ENCODE data around the gene AARS2. TPM values are rescaled to one million over a fixed set of nuclear protein-coding genes. Genes with fewer than 3 reads are reported as not detected.
"Not testable (repeated sequence)": the region's sequence is repeated elsewhere in the genome, so short reads cannot be mapped to it uniquely, and the experiment has no call there.

AARS2 gene
- total RNA-seq, 4 donors from 2014 or later = 14.2 to 23.1 (median 17.7) TPM

DNA sequence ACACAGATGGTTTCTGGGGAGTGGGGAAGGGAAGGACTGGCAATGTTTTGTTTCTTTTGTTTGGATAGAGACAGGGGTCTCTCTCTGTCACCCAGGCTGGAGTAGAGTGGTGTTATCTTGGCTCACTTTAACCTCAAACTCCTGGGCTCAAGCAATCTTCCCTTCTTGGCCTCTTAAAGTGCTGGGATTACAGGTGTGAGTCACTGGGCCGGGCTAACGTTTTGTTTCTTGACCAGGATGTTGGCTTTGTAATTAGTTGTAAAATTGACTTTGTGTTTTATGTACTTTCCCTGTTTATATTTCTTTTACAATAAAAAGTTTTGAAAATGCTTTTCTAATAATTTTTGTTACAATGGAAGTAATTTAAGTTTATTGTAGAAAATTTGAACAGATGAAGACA, 40.2 kb upstream of the AARS2 start:
- Histone ChIP-seq H3K4me3 (no peak overlapping the region), H3K27me3 (no peaks in the 10 kb centered on the region), H3K27ac (no peak overlapping the region), H3K4me1 (no peaks in the 10 kb centered on the region), H3K9me3 (peaks cover 0 to 6% (median 0%) of the 10 kb centered on the region in 4 donors), H3K36me3 (no peaks in the 10 kb centered on the region)
- DNase-seq (ENCODE audit: low spot score in 2 of 2) = no peak
- TF ChIP-seq, protein P1, sequence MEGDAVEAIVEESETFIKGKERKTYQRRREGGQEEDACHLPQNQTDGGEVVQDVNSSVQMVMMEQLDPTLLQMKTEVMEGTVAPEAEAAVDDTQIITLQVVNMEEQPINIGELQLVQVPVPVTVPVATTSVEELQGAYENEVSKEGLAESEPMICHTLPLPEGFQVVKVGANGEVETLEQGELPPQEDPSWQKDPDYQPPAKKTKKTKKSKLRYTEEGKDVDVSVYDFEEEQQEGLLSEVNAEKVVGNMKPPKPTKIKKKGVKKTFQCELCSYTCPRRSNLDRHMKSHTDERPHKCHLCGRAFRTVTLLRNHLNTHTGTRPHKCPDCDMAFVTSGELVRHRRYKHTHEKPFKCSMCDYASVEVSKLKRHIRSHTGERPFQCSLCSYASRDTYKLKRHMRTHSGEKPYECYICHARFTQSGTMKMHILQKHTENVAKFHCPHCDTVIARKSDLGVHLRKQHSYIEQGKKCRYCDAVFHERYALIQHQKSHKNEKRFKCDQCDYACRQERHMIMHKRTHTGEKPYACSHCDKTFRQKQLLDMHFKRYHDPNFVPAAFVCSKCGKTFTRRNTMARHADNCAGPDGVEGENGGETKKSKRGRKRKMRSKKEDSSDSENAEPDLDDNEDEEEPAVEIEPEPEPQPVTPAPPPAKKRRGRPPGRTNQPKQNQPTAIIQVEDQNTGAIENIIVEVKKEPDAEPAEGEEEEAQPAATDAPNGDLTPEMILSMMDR (IDR thresholded peaks at IDR 0.05) = no peak
- TF ChIP-seq EP300 (IDR thresholded peaks at IDR 0.05) (no peak), POLR2A (IDR thresholded peaks at IDR 0.05) (no peak)
- WGBS, 2 donors = 61 to 69% methylated on average over 2 of the region's 2 CpGs

DNA sequence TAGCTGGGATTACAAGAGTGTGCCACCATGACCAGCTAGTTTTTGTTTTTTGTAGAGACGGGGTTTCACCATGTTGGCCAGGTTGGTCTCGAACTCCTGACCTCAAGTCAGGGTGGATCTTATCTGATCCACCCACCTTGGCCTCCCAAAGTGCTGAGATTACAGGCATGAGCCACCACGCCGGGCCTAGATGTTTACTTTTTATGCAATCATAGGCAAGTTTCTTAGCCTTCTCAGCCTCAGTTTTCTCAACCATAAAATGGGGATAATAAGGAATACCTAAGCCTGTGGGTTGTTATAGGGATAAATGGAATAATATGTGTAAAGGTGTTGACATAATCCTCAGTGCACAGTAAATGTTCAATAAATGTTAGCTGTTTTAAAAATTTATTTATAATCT, 39.1 kb upstream of the AARS2 start:
- TF ChIP-seq POLR2A (IDR thresholded peaks at IDR 0.05) (no peak), EP300 (IDR thresholded peaks at IDR 0.05) (no peak)
- TF ChIP-seq, protein P1 (IDR thresholded peaks at IDR 0.05) = no peak
- peaks cover 0 to 6% (median 0%) of the 10 kb centered on the region in 4 donors for H3K9me3 ChIP-seq
- 88 to 95% methylated on average over 4 of the region's 4 CpGs for WGBS, 2 donors
- no peaks in the 10 kb centered on the region for H3K36me3 ChIP-seq
- H3K4me3 ChIP-seq = no peak overlapping the region
- H3K27me3 ChIP-seq = no peaks in the 10 kb centered on the region
- no peak for DNase-seq (ENCODE audit: low spot score in 2 of 2)
- H3K27ac ChIP-seq = no peak overlapping the region
- no peaks in the 10 kb centered on the region for H3K4me1 ChIP-seq

- not testable (repeated sequence) for H3K27me3 ChIP-seq; H3K4me1 ChIP-seq; H3K9me3 ChIP-seq; H3K27ac ChIP-seq; H3K4me3 ChIP-seq; H3K36me3 ChIP-seq; DNase-seq (ENCODE audit: low spot score in 2 of 2)
- 76 to 88% methylated on average over 4 of the region's 4 CpGs for WGBS, 2 donors
These were observed 37.5 kb upstream of the AARS2 start for GRCh38 chr6:44350650-44350994.

- TF ChIP-seq POLR2A (IDR thresholded peaks at IDR 0.05) (no peak), EP300 (IDR thresholded peaks at IDR 0.05) (no peak)
- TF ChIP-seq, protein P1 (IDR thresholded peaks at IDR 0.05) = no peak
- Histone ChIP-seq H3K4me1 (peaks cover 0 to 3% (median 0%) of the 10 kb centered on the region in 4 donors), H3K36me3 (no peaks in the 10 kb centered on the region), H3K27ac (no peak overlapping the region), H3K9me3 (no peaks in the 10 kb centered on the region), H3K4me3 (no peak overlapping the region), H3K27me3 (peaks cover 0 to 4% of the 10 kb centered on the region in 2 donors)
- 70 to 72% methylated on average over 6 of the region's 6 CpGs for WGBS, 2 donors
- DNase-seq (ENCODE audit: low spot score in 2 of 2) = no peak
These were observed 36.9 kb upstream of the AARS2 start for GRCh38 chr6:44349904-44350649.

GRCh38 chr6:44346818-44347217, 33.7 kb upstream of the AARS2 start:
- not testable (repeated sequence) for H3K27ac ChIP-seq; H3K4me3 ChIP-seq; DNase-seq (ENCODE audit: low spot score in 2 of 2); H3K36me3 ChIP-seq; H3K9me3 ChIP-seq
- Histone ChIP-seq H3K27me3 (peaks cover 0 to 23% of the 10 kb centered on the region in 2 donors), H3K4me1 (peaks cover 0 to 28% (median 4%) of the 10 kb centered on the region in 4 donors)
- 84 to 88% methylated on average over 4 of the region's 4 CpGs for WGBS, 2 donors

- peak in 1 of 2 donors; percentile 19 for DNase-seq (ENCODE audit: low spot score in 2 of 2)
- Histone ChIP-seq H3K9me3 (no peaks in the 10 kb centered on the region), H3K36me3 (no peaks in the 10 kb centered on the region), H3K27me3 (peaks cover 0 to 23% of the 10 kb centered on the region in 2 donors), H3K4me3 (peak within 1 kb of the TSS in 3 of 4 donors; percentile 1 to 42 (median 23)), H3K27ac (peak within 1 kb of the TSS in 2 of 4 donors; percentile 43 to 71), H3K4me1 (peaks cover 0 to 51% (median 4%) of the 10 kb centered on the region in 4 donors)
- WGBS, 2 donors = 13 to 18% methylated on average over 10 to 31 of the region's 31 CpGs
- TF ChIP-seq, protein P1 (IDR thresholded peaks at IDR 0.05) = no peak
- TF ChIP-seq POLR2A (IDR thresholded peaks at IDR 0.05) = no peak
- TF ChIP-seq EP300 (IDR thresholded peaks at IDR 0.05) = no peak
These were observed 29.3 kb upstream of the AARS2 start, which contains the start of gene SPATS1 for GRCh38 chr6:44342489-44342888. Gene SPATS1, plus strand, starts transcription at chr6:44342650. Its CDS starts 446 bp downstream, at chr6:44343096.
